Measurements from ENCODE around the gene MRPL21.
"Not testable (repeated sequence)": the region's sequence is repeated elsewhere in the genome, so short reads cannot be mapped to it uniquely, and the experiment has no call there.

MRPL21 gene

DNA sequence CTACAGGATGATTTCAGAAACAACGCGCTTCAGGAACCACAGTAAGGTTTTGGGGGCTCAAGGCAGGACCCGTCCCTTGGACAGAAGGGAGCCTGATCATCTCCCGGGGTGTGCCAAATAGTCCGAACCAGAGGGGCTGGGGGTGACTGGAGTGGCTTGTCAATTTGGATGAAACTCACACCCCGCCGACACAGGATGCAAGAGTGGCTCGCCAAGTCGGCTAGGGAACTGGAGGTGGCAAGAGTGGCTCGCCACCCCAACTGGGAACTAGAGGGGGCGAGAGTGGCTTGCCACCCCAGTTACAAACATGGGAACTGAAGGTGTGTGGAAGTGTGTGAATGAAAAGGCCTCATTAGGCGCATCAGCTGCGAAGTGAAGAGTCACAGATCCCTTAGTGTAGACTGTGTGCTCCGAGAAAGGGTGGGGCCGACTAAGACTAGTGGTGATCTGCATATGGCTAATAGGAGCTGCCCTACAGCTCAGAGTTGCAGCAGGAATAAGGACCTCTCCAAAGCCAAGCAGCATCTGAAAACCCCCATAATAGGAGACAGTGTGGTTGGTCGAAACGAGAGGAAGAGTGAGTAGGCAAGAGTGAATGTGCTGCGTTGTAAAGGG is 35.3 kb downstream of the MRPL21 start:
- no peak for DNase-seq

DNA sequence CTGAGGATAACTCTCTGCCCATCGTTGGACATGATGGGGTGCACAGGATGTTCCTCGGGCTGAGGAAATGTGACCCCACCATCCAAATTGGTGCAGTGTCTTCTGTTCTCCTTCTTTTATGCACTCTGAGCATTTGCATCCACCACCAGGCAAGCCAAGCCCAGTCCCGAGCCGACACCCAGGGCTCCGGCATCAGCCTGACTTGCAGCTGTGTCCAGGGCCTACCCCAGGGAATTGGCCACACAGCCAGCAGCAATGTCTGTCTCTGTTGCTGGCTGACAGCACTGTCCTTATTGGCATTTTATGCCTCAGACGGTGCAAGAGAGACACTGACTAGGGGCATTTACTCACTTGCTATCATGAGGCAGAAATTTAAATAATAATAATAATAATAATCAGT is 36.6 kb downstream of the MRPL21 start:
- DNase-seq = no peak

DNA sequence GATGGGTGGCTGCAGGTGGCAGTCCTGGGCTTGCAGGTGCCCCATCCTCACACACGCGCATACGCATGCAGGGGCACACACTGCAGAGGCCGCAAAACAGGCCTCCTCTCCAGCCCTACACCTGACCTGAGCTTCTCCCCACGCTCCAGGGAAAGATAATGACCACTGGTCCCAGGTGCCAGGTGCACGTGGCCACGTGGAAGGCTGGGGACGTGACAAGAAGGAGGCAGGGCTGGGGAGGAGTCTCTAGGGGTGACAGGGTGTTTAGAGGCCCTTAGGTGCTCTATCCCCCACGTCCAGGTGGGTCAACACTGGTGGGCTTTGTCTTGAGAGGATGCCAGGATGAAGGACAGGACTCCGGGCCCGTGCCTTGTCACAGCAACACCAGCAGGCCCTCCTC is 38.4 kb downstream of the MRPL21 start:
- no peak for DNase-seq

GRCh38 chr11:68863553-68864265 is 39.9 kb downstream of the MRPL21 start:
- DNase-seq = no peak

DNA sequence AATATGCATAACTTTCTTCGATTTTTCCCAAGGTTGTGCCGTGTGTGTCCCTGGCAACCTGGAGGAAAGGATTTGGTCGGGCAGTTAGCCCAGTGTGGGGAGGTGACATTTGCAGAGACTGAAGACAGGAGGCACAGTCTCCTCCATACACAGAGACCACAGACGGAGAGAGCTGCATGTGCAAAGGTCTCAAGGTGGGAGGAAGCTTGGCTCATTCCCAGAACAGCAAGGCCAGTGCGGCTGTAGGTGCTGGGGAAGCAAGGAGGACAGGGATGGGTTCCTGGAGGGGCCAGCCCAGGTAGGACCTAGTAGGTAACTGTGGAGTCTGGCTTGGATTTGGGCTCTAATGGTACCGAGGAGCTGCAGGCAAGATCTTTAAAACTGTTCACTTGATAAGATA is 41.2 kb downstream of the MRPL21 start:
- DNase-seq = no peak

- no peak for DNase-seq
Measured at GRCh38 chr11:68859123-68859522, 44.5 kb downstream of the MRPL21 start.

- DNase-seq = no peak
Measured at GRCh38 chr11:68857037-68857586, 46.5 kb downstream of the MRPL21 start.

GRCh38 chr11:68856425-68857030 is 47.1 kb downstream of the MRPL21 start:
- DNase-seq = not testable (repeated sequence)

DNA sequence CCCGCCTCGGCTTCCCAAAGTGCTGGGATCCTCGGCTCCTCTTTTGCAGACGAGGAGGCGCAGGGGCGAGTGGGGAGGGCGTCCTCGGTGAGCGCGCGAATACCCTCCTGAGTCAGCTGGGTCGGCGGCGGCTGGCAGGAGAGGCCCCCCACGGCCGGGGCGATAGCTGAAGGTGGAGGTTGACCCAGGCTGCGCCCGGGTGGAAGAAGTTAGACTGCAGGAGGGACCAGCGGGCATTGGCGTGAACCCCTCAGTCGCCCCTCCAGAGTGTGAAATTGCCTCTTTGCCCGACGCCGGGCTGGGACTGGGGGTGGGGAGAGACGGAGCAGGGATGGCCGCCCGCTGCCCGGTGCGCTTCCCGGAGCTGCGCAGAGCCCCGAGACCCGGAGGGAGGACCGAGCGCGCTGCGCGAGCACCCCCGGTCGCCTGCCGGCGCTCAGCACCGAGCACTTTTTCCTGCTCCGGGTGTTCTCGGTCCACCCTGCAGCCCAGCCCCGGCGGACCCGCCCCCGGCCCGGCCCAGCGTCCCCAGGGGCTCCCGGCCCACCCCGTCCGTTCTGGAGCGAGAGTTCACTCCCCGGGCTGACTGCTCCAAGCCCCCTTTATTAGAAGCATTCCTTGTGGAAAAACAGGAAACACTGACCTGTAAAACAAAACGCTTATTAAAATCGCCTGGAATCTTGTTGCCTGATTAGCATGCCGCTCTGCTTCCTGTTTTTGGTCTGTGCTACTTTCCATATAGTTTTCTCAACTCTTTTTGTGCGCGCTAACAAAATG is 48.2 kb downstream of the MRPL21 start:
- DNase-seq = peak in 15 of 51 donors; percentile 2 to 40 (median 17)

DNA sequence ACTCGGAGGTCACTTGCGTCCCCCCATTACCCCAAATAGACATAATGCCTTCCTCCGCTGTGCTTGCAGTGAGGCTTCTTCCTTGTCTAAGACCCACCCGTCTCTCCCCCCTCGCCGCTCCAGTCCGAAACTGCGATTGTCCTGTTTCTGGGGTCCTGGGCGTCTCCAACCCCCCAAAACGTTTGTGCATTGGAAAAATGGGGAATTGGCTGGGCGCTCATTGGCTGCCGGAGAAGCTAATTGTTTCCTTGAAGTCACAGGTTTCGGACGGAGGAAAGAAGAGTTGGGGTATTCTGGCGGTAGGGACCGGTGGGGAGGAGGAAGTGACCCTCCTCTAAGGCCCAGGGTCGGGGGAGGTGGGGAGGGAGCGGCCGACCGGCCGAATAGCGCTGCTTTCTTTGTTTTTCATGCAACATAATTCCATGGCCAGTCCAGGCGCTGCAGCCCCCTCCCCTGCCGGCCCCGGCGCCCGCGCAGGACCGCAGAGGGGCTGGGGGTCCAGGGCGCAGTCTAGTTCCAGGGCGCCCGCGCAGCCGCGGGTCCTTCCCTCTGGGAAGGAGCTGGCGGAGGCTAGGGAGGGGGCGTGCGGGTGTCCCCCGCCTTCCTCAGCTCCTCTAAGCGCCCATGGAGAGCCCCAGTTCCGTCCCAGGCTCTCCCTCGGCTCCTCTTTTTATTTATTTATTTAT is 49.2 kb downstream of the MRPL21 start:
- no peak for DNase-seq

GRCh38 chr11:68852628-68853027 is 51.0 kb downstream of the MRPL21 start:
- no peak for DNase-seq

GRCh38 chr11:68848429-68848828 is 55.2 kb downstream of the MRPL21 start:
- DNase-seq = no peak

DNA sequence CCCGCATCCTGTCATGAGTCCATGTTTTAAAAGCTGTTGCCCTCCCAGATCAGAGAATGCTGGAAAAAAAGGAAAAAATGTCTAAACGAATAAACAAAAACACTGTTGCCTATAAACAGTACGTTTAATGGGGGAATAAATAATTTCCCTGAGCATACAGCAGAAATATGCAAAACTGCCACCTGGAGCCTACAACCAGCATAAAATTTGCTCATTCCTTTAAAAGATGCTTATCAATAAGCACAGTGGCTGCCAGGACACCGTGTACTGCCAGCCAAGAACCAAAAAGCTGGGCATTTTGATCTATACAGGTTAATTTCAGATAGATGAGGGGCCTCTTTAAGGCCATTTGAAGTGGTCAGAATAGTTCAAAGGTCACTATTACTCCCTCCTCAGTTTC is 56.2 kb downstream of the MRPL21 start:
- no peak for DNase-seq

GRCh38 chr11:68845351-68846002 is 58.2 kb downstream of the MRPL21 start:
- no peak for DNase-seq

GRCh38 chr11:68844801-68845200 is 58.8 kb downstream of the MRPL21 start:
- no peak for DNase-seq

DNA sequence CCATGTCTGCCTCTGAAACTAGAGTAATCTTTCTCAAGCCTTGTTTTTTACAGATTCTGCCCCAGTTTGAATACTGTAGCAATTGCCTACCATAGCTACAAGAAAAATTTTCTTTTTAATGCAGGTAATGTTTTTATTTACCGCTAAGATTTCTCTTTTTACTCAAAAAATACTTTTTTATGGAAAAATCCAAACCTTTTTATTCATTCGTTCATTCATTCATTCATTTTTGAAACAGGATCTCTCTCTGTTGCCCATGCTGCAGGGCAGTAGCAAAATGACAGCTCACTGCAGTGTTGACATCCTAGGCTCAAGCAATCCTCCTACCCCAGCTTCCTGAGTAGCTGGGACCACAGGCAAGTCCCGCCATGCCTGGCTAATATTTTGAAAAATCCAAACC is 59.3 kb downstream of the MRPL21 start:
- DNase-seq = no peak

GRCh38 chr11:68843703-68844312 is 59.8 kb downstream of the MRPL21 start:
- DNase-seq = peak in 17 of 51 donors; percentile 6 to 45 (median 22)

- DNase-seq = no peak
Measured at GRCh38 chr11:68843052-68843561, 60.5 kb downstream of the MRPL21 start.

DNA sequence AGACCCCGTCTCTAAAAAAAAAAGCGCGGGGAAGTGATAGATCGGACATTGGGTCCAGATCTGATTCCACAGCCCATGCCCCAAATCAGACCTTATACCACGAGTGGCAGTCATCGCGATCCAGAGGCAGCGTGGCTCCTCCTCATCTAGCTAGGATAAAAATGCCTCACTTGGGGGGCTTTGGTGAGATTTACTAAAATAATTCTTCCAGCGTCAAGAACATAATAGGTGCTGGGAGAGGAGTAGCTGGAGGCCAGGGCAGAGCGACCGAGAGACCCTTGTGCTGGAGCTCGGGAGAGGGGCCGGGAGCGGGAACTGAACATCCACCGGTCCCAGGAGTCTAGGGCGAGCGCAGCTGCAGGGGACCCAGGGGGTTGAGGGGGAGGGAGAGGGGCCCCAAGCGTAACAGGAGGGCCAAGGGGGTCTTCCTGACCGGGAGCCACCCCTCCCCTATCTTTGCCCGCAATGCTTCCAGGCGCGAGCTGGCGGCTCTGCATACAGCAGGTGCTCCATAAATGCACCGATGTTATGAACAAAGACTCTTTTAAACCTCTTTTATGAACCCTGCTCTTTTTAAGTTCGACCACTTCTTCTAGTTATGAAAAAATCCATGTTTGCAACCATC is 61.1 kb downstream of the MRPL21 start:
- no peak for DNase-seq
